GM19438 (cell line): Measurements from ENCODE around the gene NRXN3.

ENCODE experiments used
- ATAC-seq: cut with Tn5 transposase; IDR thresholded peaks from one replicate; pipeline ENCODE4 v1.9.1; 2021; ENCODE audit warnings: low read depth; ENCODE audit not compliant: unreplicated experiment

The NRXN3 gene

GRCh38 chr14:79418649-79419415, 1248.7 kb downstream of the NRXN3 start:
- no peak for ATAC-seq

DNA sequence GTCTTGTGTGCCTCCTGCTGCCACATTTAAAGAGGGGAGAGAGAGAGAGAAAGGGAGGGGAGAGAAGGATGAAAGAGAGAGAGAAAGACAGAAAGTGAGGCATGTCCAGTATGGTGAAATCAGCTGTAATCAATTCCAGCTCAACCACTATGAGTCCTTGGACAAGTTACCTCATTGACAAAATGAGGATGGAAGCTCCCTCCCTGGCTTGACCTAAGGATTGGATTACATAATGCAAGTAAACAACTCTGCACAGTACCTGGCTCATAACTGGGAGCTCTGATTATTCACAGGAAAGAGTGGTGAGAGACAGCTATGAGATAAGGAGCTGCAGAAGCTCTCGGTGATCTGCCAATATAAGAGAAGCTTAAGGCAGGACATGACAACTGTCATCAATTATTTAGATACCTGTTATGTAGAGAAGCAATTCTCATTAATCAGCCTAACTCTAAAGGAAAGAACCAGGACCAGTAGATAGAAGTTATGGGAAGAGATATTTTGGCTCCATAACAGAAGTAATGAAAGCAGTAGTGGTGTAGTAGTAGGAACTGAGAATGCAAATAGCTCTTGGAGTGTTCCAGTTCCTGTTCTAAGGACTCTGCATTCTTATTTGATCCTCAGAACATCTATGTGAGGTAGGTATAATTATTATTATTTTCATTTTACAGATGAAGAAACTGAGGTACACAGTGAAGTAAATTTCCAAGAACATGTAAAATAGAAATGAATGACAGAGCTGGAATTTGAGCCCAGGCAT, 1249.6 kb downstream of the NRXN3 start:
- ATAC-seq, result no peak

DNA sequence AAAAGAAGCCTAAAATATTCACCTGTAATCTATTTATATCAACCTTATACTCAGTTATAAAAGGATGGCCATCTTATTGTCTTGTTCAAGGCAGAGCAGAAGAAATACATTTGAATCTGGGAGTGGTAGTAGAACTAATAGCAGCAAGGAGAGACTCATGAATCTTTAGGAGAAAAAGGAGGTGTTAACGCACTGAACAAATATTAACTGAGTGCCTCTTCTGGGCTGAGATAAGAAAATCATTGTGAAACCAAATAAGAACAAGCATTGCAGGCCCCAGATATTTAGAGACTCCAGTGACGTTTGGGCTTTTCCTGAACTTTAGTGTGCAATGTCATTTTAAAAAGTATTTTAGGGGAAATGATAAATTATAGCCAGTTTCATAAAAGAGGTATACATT, 1250.6 kb downstream of the NRXN3 start:
- no peak for ATAC-seq

DNA sequence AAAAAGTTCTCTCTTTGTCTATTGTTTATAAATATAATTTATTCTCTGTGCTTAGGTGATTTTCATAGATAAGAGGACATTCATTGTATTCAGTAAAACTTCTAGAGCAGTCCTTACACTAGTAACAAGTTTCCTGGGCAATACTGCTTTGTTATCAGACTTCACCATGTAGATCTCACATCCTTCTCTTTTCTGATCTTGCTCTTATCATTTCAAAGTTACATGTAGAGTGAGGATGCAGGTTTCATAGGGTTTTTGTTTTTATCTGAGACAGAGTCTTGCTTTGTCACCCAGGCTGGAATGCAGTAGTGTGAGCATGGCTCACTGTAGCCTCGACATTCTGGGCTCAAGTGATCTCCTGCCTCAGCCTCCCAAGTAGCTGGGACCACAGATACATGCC, 1251.6 kb downstream of the NRXN3 start:
- ATAC-seq, result no peak

- no peak for ATAC-seq
Observed at GRCh38 chr14:79424462-79424861, 1254.3 kb downstream of the NRXN3 start.

DNA sequence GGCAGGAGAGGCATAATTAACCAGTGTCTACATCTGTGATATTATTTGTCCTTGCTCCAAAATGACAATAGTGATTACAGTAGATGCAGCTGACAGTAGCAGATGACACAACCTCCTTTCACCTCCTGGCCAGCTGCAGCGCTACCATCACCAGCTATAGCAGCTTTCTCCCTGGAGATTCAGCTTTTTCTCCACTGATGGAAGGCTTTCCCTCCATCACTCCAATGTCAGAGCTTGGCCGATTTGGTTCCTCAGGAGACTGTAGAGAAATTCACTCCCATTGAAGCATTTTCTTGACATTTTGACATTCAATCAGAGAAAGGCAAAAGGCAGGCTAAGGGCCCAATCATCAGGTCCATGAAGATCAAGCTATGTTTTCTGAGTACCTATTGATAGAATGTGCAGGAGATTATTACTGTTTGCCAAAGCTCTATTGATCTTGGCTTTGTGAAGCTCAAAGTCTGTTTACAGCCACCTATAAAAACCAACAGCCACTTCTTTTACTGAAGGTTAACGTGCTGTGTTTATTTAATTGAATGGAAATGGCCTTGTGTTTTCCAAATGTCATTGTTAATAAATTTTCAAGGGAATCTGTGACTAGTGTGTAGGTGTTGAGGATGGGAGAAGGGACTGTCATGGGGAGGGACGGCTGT, 1256.1 kb downstream of the NRXN3 start:
- ATAC-seq, result no peak

DNA sequence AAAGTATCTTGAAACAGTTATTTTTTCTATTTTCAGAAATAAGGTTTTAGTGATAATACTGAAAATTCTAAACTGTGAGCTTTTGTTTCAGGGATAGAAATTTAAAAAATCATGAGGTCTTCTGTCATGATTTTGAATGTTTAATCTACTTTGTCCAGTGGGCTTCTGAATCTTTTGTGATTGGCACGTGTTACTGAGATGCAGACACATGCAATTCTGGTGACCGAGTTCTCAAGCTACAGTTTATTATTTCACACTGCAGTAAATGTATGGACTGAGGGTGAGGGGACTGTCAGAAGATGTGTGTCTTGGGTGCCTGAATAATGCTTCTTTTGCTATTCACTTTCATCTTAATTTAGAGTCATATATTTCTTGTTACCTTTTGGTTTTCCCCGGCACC, 1262.5 kb downstream of the NRXN3 start:
- ATAC-seq, result no peak

DNA sequence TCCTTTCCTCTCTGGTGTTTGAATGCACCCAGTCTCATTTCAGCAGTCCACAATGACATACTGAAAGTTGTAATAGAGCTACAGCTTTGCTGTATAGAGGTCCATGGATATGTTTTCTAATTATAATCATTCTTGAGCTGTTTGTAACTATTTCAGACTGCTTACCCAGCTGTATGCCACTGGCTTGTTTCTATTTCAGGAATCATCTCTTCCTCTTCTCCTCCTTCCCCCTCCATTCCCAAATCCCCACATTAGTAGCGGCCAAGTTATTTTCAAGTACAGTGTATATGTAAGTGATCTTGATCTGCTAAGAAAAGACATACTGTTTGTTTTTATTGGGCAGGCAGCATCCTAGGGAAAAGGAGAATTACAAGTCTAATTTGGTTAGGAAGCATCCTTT, 1266.2 kb downstream of the NRXN3 start:
- no peak for ATAC-seq

- no peak for ATAC-seq
Observed at GRCh38 chr14:79437951-79438350, 1267.8 kb downstream of the NRXN3 start.

DNA sequence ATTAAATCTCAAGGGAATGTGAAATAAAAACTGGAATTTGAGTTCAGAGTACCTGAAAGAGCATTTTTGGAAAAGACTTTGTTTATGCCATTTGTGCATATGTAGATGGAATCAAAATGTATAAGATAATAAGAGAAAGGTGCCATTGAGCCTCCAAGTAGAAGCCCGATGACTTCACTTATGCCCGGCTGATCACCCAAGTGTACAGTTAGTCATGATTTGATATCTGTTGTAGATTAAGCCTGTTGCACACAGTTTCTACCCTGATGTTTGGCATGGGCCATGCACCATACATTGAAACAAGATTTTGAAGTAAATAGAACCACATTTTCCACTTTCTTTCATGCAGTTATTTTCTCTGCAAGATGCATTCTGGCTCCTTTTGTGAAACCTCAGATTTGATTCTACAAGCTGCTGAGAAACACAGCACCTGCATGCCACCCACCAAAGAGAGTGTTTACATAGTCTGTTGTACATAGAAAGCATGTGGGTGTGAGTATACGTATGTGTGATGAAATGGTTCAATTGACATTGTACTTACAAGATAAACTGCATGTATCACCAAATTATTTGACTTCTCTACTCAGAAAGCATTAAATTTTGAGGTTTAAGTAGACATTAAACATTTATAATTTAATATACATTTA, 1268.6 kb downstream of the NRXN3 start:
- ATAC-seq, result no peak

DNA sequence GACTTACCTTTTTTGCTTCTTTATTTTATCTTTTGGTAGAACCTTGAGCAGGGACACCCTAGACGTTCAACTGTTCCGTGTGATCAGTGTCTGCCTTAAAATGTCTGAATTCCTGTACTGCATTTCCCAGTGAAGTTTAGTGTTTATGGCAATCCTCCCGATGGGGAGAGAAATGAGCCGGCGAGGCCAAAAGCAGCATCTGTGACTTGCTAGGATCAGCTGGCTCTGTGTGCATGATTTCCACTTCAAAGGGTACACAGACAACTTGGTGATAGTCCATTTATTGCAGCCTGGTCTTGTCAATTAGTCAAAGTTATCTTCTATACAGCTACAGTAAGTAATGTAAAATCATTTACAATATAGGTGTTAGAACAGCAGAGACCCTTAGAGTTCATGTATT, 1272.6 kb downstream of the NRXN3 start:
- no peak for ATAC-seq

DNA sequence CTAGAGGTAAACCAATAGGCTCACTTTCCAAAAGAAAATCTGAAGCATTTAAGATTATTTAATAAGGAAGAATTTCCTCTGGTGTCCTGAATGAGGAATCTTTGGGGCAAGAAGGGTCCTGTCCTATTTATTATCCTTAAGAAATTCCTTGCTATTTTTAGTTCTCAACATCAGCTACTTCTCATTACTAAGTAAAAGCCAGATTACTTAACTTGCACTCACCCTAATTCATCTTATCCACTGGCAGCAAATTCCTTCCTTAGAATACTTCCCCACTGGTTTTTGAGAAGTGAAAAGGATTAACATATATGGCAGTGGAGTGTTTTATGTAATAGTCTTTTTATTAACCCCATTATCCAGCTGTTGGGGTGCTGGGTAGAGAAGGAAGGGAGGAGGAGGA, 1273.4 kb downstream of the NRXN3 start:
- ATAC-seq, result no peak

DNA sequence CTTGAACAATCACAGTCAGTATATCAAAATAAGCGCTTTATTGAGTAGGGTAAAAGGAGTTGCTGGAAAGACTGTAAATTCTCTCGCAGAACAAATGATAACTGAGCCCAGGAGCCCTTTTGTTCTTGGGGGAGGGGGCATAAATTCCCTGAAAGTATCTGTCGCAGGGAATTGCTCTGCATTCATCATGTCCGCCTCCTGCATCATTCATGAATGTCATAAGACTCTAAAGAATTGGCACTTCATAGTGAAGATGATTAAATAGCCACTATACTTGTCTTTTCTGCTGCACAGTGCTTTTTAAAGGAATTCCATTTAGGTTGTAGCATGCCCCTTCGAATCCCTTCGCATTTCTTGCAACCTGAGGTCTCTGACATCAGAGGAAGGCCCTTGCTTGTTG, 1278.8 kb downstream of the NRXN3 start:
- ATAC-seq, result no peak

DNA sequence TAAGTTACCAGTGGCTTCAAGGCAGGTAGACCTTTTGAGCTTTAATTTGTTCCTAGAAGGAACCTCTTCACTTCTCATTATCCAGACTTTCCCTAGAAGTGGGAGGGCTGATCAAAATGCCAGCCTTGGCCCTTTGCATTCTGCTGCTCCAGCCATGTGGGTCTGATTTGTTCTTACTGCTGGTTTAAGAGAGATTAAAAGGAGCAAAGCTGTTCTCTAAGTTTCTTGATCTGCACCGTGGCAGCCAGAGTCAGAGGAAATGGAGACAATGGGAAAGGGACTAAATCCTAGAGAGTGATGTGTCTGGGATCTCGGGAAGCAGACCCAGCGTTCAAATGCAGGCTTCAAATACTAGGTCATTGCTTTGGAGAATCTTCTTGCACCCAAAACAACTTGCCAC, 1281.4 kb downstream of the NRXN3 start:
- ATAC-seq, result no peak

DNA sequence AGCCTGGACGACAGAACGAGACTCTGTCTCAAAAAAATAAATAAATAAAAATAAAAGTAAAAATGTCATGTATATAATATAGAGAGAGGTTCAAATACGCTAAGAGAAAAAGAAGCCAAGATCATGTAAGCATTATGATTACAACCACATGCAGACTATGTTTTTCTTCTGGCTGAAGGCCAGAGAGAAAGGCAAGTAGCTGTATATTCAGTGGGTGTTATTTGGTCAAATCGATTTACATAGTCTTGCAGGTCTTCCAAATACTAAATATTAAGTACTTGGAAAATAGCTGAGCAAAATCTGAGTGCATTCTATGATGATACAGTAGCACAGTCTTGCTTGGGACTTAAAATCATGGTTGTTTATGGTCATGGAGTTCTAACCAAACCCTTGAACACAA, 1283.1 kb downstream of the NRXN3 start:
- ATAC-seq, result no peak

GRCh38 chr14:79464468-79464867, 1294.3 kb downstream of the NRXN3 start:
- ATAC-seq, result no peak

DNA sequence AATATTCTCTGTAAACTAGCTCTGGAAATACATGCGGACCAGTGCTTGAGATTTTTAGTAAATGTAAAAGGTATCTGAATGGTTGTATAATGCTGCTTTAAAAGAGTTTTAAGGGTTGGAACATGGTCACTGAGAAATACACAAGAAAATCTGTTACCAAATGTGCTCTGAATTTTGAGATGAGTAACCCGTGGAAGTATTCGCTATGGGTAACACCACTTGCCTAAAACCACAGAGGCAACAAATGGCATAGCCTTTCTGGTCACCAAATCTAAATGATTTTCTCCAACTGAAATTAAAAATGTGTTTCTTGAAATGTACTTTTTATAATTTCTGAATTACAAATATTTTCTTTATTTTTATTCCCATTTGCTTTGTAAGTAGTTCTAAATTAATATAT, 1295.5 kb downstream of the NRXN3 start:
- no peak for ATAC-seq

DNA sequence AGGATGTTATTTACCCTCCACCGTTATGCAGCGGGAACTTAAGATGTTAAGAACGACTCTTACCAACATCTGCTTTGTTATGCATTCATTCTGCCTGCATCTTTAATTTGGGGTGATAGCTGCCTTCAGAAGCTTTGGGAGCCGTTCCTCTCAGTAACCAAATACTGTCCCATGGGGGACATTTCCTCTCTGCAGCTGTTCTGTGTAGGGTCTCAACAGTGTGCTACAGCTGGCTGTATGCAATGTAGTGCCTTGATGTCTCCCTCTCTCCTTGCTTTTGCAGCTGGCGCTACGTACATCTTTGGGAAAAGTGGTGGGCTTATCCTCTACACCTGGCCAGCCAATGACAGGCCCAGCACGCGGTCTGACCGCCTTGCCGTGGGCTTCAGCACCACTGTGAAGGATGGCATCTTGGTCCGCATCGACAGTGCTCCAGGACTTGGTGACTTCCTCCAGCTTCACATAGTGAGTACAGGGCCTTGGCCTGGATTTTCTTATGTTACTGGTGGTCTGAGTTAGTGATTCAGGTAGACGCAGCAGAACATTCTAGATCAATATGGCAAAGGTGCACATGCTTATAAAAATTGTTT, 1296.9 kb downstream of the NRXN3 start:
- no peak for ATAC-seq

DNA sequence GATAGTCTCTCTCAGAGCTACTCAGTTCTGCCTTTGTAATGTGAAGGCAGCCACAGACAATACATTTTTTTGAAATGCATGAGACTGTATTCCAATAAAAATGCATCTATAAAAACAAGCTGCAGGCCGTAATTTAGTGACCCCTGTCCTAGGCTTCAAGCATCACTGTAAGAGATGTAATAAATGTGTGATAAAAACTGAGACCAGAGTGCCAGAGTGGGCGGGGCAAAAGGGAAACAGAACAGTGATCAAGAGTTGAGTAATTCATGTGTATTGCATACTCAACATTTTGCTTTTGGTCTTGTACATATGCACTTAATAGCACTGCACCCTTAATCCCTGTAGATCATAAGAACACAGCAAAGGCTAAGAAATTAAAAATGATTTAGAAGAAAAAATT, 1297.7 kb downstream of the NRXN3 start:
- ATAC-seq, result no peak

GRCh38 chr14:79468486-79468885, 1298.3 kb downstream of the NRXN3 start:
- ATAC-seq, result no peak

DNA sequence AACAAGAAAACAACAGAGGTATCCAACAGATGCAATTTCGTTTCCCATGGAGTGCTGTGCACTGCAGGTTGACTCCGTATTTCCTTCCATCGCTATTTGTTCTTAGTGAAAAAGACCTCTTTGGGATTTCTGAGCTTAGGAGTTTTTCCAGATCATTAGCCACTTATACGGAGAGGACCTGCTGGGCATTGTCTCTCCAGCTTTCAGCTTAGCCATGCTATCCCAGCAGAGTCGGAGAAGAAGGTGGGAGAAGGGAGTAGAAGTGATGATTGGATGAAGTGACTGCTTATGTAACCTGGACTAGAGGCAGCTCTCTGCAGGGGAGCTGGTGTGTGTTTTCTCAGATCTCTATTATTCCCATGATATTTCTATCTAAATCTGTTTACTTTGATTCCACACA, 1303.5 kb downstream of the NRXN3 start:
- no peak for ATAC-seq
